ENCODE data around the gene METRNL.

Gene METRNL

DNA sequence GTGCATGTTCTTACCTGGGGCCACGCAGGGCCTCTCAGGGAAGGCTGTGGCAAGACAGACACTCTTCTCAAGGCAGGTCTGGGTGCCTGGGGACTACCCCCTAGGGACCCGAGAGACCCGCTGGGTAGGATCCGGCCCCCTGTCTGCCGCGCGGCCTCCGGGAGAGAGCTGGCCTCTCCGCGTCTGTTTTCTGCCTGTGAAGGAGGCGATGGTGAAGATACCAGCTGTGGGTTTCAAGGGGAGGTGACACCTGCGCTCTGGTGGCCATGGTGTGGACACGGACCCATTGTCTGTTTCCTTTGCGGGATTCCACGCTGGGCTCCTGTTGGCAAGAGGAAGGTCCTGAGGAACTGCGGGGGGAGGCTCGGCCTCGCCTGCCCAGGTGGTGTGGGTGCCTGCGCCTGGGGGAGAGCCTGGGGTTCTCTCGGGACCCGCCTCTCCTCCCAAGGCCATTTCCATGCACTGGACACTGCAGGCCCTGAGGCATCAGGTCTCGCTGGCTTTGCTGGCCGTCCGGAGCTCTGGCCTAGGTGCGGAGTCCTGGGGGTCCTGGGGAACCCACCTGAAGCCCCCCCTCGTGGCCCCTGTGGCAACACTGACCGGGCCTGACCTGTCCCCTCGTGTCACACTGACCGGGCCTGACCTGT lies 12.2 kb upstream of the METRNL start:
- DNase-seq (ENCODE audit: low read depth in 1 of 2, low spot score in 1 of 2): no peak

DNA sequence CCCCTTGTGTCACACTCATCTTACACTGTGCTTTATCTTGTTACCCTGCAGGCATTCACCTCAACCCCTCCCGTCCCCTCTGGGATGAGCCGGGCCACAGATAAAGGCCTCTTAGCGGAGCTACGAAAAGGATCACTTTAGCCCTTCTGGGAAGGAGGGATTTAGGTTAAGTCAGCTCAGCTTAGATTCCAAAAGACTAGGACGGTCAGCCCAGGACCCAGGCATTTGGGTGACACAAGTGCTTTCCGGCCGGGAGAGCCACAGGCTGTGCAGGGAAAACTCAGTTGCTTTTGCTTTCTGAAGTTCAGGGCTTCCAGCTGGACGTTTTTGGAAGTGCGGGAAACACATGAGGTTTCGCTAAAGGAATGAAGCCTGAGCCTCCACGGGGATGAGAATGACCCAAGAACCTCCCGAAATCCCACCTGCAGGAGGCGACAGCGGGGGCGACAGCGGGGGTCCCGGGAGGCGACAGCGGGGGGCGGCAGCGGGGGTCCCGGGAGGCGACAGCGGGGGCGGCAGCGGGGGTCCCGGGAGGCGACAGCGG lies 11.6 kb upstream of the METRNL start:
- no peak for DNase-seq (ENCODE audit: low read depth in 1 of 2, low spot score in 1 of 2)

DNA sequence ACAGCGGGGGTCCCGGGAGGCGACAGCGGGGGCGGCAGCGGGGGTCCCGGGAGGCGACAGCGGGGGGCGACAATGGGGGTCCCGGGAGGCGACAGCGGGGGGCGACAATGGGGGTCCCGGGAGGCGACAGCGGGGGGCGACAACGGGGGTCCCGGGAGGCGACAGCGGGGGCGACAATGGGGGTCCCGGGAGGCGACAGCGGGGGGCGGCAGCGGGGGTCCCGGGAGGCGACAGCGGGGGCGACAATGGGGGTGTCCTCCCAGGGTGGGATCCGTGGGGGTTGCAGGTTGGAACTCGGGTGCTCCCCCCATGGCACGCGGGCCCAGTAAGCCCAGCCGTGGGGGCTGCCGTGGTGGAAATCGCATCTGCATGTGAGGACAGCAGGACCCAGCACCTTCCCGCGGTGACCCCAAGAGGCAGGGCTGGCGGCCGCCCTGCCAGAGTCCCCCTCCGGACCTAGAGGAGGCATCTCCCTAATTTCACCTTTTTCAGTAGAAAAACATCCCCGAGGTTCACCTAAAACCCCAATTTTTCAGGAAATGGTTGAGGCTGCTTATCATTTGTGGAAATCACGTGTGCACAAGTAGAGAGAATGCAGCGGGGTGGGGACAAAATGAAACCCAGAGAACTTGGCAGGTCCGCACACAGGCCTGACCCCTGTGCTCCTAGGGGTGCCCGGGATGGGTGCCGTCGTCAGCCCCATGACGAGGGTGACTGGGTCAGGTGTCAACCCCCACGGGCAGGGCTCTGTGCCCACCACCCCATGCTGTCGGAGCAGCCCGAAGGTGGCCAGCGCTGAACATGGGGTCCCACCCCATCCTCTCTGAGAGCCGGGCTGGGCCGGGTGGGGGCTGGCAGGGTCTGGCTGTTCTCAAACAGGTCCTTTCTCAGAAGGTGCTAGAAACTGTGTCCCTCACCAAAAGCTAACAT lies 10.5 kb upstream of the METRNL start:
- DNase-seq (ENCODE audit: low read depth in 1 of 2, low spot score in 1 of 2): no peak

DNA sequence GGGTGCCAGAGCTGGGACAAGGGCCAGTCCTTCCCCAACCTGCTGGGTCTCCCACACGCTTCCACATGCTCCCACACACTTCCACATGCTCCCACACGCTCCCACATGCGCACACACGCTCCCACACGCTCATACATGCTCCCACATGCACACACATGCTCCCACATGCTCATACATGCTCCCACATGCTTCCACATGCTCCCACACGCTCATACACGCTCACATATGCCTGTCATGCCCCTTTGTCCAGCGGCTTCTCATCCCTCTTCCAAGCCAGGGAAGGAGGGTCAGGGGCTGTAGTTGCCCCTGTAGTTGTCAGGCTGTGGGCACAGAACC lies 9.9 kb upstream of the METRNL start:
- DNase-seq (ENCODE audit: low read depth in 1 of 2, low spot score in 1 of 2): no peak

DNA sequence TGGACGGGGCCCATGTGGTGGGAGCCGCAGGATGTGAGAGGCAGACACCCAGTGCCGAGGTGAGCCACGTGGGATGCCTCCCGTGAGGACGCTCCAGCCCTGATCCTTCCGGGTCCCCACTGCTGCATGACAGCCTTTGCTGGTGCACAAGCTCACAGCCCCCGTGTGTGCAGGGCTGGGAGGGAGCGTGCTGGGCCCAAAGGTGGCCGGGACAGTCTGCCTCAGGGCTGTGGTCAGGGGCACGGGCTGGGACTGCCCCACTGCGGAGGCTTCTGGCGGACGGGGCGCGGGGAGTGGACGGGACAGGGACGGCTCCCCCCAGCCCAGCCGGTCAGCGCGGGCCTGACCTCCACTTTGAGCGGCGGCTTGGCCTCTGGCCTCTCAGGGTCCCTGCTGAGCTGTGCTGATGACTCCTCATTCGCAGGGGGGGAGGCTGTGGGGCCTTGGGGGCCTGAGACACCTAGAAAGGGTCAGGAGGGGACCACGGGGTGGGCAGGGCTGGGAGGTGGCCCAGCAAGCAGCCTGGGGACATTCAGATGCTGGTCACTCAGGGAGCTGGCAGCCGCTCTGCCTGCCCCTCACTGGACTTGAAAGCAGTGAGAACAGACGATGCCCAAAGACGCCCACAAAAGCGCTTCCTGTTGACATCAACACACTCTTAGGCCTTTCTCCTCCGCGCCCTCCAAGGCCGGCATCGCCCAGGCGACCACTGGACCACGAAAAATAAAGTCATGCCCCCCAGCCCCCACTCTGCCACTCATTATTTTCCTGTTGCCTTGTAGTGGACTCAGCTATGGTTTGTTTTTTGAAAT lies 9.3 kb upstream of the METRNL start:
- DNase-seq (ENCODE audit: low read depth in 1 of 2, low spot score in 1 of 2): no peak

DNA sequence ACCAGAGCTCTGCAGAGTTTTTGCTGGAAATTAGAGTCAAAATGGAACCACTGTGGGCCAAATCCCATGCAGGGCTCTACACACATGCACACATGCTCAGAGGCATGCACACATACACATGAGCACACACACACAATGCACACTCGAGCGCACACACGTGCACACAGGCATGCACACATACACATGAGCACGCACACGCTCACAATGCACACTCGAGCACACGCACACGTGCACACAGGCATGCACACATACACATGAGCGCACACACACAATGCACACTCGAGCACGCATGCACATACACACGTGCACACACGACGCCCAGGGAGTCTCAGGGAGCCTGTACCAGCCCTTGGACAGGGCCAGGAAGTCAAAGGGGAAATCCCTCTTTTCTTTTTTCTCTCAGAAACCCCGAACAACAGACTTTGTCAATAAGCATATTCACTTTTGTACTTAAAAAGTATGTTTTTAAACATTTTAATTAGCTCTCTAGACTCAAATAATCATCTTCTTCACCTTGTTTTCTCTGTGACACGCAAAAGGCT lies 8.5 kb upstream of the METRNL start:
- no peak for DNase-seq (ENCODE audit: low read depth in 1 of 2, low spot score in 1 of 2)

DNA sequence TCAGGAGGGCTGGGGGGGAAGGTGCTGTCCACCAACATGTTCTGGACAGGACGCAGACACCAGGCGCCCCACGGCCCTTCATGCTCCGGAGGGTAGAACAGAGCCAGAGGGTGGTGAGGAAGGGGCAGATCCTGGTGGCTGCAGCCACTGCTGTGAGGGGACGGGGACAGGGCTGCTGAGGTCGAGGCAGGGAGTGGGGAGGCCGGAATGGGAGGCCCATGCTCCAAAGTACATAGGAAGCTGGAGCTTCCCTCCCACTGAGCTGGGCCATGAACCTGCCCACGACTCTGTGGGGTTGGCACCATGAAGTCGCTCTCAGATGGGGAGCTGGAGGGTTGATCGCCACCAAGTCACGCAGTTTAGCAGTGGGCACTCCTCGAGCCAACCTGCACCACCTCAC lies 8.0 kb upstream of the METRNL start:
- DNase-seq (ENCODE audit: low read depth in 1 of 2, low spot score in 1 of 2): no peak

DNA sequence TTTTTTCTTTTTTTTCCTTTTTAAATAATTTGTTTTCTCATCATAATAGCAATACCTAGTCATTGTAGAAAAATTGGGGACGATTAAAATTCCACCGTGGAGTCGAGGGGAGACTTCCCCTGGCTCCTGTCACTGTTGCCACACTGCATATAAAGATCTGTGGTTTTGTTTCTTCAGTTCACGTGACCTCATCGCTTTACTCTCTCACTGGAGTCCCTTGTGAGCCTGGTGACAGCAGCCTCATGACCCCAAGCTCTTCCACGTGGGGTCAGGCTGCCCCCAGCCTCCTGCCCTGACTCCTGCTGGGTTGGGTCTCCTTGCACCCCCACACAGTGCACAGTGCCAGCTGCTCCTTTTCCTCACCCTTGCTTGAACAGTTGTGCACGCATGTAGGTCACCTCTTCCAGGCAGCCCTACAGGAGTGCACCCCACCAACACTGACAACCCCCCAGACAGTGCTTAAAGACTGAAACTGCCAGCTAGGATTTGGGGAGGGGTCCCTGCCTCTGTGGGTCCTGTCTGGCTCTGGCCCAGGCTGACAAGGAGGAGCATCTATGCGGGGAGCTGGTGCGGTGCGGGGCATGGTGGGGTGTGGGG lies 7.3 kb upstream of the METRNL start:
- no peak for DNase-seq (ENCODE audit: low read depth in 1 of 2, low spot score in 1 of 2)

DNA sequence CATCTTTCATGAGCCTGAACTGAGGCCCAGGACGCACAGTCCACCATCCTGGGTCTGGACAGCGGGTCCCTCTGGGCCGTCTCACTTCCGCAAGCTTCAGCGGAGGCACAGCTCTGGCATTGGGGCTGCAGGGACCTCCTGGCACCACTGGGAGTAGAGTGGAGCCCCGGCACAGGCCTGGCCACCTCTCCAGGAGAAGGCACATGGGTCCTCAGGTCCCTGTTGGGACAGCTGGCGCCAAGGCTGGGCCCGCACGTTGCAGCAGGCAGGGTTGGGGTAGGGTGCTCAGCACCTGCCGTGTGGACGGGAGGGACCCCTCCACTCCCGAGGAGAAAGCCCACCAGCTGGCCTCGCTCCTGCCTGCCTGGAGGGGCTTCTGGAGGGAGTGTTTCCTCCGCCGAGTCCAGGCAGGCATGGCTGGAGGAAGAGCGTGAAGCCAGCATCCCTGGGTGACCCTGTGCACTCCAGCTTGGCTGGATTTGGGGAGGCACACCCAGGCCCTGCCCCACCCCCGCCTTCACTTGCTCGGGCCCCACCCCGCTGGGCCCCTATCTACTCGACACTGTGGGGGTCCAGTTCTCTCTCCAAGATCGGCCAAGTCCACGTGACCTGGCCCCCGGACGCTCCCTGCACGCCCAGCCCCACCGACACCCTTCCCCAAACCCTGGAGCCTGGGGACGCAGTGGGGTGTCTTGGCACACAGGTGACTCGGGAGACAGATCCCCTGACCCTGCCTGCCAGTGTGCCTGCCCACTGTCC lies 6.6 kb upstream of the METRNL start:
- DNase-seq (ENCODE audit: low read depth in 1 of 2, low spot score in 1 of 2): no peak

DNA sequence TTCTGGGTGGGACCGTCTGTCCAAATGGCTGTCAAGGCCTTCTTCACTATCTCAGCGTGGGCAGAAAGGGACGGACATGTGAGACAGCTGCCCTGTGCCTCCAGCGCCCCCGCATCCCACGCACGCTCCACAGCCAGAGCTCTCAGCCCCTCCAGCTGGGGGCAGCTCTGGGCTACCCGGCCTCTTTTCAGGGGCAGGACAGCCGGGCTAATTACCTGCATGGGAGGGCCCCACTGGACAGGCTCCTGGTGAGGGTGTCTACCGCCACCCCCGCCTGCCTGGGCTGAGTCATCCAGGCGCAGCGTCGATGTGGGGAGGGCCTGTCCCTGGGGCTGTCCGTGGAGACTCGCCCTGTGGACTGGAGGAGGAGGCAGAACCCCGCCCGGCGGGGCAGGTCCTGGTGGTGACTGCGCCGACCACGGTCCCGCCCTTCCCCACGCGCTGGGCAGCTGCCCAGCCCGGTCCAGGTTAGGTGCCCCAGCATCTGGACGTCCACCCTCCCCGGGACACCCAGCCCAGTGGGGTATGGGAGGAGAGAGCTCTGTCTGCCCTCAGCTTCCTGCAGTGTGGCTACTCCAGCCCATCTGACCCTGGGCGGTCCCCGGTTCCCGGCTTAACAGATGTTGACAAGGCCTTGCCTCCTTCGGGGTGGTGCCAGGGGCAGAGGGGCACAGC lies 5.9 kb upstream of the METRNL start:
- DNase-seq (ENCODE audit: low read depth in 1 of 2, low spot score in 1 of 2): no peak

DNA sequence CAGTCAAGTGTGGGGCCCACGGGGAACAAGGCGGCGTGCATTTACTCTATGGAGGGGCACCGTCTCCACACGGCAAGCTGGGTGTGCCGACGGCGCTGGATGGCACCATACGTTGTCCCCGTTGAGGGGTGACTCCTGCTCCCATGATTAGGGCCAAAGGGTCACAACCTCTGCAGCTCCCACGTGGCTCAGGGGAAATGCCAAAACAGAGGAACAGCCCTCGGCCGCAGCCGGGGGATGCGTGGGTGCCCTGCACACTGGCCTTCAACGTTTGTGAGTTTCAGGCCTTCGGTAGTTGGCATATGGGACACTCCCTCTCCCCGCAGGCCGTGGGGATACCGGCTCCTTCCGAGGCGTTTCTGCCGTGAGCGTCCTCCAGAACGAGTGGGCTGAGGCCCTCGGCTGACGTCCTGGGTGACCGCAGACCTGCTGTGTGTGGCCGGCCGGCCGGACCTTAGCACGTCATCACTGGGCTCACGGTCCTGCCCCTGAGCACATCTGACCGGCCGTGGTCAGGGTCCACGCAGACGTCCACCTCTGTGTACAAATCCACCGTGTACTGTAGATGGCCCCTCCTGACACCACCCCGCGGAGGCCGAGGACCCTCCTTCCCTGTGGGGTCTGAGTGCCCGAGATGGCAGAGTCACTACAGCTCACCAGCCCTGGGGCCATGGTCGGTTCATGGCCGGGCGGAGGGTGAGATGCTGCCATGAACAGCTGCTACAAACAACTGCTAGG lies 4.8 kb upstream of the METRNL start:
- no peak for DNase-seq (ENCODE audit: low read depth in 1 of 2, low spot score in 1 of 2)

DNA sequence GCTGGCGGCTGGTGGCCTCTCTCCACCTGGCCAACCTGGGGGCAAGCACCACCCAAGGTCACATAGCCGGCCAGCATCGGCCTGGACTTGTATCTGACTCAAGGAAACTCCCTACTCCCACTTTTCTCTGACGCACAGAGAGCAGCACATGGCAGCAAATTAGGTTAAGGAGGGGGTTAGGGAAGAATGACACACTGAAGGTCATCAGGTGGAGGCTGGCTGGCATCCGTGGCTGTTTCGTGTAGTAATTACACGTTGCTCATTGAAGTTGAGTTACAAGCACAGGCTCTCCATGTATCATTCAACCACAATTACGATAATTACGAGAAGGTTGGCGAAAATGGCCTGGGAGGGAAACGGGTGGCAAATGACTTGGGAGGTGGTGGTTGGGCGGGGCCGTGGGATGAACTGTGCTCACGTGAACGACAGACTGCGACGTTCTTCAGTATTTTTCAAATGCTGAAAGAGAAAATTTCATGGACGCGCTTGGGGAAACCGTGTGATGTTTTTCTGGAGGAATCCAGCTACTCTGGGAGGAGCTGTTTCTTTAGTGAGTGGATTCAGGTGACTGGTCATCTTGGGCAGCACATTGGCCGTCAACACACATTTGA lies 4.0 kb upstream of the METRNL start:
- no peak for DNase-seq (ENCODE audit: low read depth in 1 of 2, low spot score in 1 of 2)

DNA sequence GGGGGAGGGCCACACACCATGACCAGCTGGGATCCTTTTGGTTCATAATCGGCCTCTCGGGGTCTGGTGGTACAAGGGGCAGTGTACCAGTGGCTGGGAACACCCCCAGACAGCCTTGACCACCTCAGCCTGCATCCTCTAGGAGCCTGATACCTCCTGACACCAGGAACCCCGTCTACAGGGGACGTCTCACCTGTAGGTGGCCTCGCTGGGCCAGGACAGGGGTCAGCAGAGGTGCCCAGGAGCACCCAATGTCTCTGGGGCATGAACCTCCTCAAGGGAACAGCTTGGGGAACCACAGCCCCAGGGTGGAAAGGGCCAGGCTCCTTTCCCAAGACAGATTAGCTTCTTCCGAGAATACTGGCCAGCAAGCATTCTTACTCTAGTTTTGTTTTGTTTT lies 2.5 kb upstream of the METRNL start:
- no peak for DNase-seq (ENCODE audit: low read depth in 1 of 2, low spot score in 1 of 2)

DNA sequence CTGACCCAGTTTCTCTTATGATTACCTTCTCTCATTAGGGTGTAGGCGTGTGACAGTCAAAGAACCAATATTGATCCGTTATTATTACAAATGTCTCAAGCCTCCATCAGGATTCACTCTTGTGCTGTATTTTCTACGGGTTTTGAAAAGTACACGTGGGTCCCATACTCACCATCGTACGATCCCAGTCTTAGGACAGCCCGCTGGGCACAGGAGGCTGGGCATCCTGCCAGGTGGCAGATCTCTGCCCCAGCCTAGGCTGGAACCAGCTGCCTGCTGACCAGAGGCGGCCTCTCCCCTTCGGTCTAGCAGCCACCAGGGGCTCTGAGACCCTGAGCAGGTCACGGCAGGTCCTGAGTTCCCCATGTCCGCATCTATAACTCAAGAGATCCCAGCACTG lies 2.0 kb upstream of the METRNL start:
- no peak for DNase-seq (ENCODE audit: low read depth in 1 of 2, low spot score in 1 of 2)

DNA sequence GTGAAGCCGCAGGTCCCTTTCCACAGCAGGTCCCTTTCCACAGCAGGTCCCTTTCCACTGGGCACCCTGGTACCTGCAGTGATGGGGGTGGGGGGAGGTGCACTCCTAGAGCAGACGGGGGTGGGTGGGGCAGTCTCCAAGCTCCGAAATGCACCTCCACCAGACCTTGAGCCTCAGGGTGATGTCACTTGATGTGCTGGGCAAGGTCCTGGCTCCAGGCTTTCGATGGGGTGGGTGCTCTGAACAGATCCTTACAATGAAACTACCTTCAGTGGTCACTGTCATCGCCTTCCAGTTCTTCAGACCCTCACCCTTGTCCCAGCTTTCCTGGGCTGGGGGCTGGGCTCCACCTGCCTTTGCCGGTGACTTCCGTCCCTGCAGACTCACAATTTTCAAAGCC lies 1.5 kb upstream of the METRNL start:
- DNase-seq (ENCODE audit: low read depth in 1 of 2, low spot score in 1 of 2): no peak

DNA sequence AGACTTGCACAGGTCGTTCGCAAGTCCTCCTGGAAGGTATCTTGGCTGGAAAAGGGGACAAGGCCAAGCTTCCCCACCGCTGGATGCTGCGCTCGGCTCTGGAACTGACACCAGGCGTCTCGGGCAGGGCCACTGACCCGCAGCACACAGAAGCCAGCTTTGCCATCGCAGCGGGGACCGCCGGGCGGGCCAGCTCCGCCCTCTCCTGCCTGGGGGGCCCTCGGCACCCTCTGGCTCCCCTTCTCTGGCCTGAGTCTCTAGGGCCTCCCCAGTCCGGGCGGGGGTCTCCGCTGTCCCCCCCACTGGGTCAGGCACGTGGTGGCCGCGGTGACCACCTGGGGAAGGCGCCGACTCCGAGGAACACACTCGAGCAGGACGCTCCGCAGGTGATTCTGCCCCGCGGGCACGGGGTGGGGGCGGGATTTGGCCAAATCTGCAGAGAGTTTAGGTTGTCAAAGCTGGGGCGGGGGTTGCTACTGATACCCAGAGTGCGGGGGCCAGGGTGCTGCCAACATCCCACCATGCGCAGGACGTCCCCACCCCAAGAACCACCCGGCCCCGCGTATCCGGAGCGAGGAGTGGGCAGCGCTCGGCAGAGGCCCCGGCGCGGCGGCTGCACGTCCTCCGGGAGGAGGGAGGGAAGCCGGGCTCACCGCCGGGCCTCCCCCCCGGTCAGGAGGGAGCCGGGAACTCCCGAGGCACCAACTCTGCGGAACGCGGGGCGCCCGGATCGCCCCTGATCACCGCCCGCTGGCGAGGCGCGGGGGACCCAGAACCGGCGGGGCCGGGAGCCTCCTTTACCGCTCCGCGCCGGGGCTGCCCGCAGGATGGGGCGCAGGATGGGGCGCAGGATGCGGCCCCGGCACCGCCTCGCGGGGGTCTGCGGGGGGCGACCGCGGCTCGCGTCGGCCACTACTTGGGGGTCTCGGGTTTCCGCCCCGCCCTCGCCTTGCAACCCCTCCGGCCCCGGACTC lies 744 bp upstream of the METRNL start:
- DNase-seq (ENCODE audit: low read depth in 1 of 2, low spot score in 1 of 2): no peak

DNA sequence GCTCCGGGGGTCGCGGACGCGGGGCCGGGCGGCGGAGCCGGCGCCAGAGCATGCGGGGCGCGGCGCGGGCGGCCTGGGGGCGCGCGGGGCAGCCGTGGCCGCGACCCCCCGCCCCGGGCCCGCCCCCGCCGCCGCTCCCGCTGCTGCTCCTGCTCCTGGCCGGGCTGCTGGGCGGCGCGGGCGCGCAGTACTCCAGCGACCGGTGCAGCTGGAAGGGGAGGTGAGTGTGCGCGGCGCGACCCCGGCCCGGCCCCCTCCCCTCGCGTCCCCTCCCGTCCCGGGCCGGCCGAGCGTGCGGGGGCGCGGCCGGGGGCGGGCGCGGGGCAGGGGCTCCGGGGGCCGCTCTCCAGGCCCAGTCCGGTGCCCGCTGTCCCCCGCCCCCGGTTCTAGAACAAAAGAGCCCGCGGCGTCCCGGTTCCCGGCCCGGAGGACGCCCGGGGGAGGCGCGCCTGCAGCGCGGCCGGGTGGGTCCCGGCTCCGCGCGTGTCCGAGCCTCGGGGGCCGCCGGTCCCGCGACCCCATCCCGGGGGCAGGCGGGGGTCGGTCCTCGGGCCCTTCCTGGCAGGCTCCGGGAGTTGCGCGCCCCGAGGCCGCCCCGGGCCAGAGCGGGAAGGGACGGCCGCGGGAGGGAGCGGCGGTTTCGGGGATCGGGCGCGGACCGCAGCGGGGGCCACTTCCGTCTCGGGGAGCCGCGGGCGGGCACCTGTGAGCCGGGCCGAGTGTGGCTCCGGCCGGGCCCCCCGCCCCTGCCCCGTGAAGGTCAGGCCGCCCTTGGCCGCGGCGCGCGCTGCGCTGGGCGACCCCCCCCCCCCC lies 563 bp downstream of the METRNL start:
- no peak for DNase-seq (ENCODE audit: low read depth in 1 of 2, low spot score in 1 of 2)

Measured in stimulated activated CD4-positive, alpha-beta T cell treated with anti-CD3 and anti-CD28 coated beads, Interleukin-15, amount 100 ng/mL, for 1 hour (primary cell).